AG04449 (cell line): ENCODE measurements around the gene CUL5.

Experiments
- CTCF ChIA-PET: fragments of 350-600 bp; formaldehyde crosslinking; extraction: SDS; loops from one replicate; lab custom pipeline; 2021; ENCODE audit warnings: antibody characterized with exemption; lab: Yijun Ruan, JAX
- POLR2A ChIA-PET: fragments of 400-600, 350-600 bp; formaldehyde crosslinking; extraction: SDS; loops from one replicate; lab custom pipeline; 2020; ENCODE audit warnings: antibody characterized with exemption, inconsistent platforms; lab: Yijun Ruan, JAX
- DNase-seq: peaks from one replicate; pipeline ENCODE4 v3.0.0-alpha.2; 2010; ENCODE audit warnings: low read depth, low spot score
- H3K4me3 ChIP-seq: 2 replicates; pipeline ENCODE4 v1.5.1; 2011; ENCODE audit warnings: low read depth, mild to moderate bottlenecking, control low read depth, low read length
- TF ChIP-seq, protein P1 (sequence below): IDR thresholded peaks from one replicate; pipeline ENCODE4 v1.5.1; 2011; ENCODE audit warnings: mild to moderate bottlenecking, moderate library complexity, low read length, control low read depth, inconsistent platforms; ENCODE audit not compliant: insufficient read depth; ENCODE audit errors: missing control alignments

CUL5 gene

DNA sequence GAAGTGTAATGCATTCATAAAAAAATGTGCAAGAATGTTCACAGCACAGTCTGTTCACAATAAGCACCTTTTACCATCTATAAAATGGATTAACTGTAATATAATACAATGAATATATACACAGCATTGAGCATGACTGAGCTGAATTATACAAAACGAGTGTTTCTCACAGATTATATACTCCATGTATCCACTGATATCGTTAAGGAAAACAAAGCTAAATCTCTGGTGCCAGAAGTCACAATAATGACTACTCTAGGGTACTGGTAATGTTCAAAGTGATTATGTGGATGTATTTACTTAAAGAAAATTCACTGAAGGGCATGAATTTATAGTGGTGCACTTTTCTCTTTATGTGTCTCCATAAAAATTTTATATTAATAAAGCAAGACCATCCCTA is 145.9 kb downstream of the CUL5 start:
- DNase-seq = no peak
- POLR2A ChIA-PET = no interaction called here
- CTCF ChIA-PET = interaction anchor here (1.4 to 1.7 kb wide), 3 partner anchors 10 to 36 kb away, joined by 3 to 4 read pairs (median 4); no protein-coding TSS in a partner anchor
- H3K4me3 ChIP-seq = no peak overlapping the region
- TF ChIP-seq, protein P1, sequence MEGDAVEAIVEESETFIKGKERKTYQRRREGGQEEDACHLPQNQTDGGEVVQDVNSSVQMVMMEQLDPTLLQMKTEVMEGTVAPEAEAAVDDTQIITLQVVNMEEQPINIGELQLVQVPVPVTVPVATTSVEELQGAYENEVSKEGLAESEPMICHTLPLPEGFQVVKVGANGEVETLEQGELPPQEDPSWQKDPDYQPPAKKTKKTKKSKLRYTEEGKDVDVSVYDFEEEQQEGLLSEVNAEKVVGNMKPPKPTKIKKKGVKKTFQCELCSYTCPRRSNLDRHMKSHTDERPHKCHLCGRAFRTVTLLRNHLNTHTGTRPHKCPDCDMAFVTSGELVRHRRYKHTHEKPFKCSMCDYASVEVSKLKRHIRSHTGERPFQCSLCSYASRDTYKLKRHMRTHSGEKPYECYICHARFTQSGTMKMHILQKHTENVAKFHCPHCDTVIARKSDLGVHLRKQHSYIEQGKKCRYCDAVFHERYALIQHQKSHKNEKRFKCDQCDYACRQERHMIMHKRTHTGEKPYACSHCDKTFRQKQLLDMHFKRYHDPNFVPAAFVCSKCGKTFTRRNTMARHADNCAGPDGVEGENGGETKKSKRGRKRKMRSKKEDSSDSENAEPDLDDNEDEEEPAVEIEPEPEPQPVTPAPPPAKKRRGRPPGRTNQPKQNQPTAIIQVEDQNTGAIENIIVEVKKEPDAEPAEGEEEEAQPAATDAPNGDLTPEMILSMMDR = no peak
